H9 (cell line): ENCODE results near the gene PCCB. TPM values are rescaled to one million over a fixed set of nuclear protein-coding genes. Genes with fewer than 3 reads are reported as not detected.

Experiments
- DNase-seq: peaks from one replicate; pipeline ENCODE4 v3.0.0-alpha.2; 2017
- H2AFZ ChIP-seq: one replicate; pipeline ENCODE4 v1.6.1; 2013; ENCODE audit warnings: mild to moderate bottlenecking, low read length, control low read depth, moderate library complexity
- H2AK5ac ChIP-seq: 2 replicates; pipeline ENCODE4 v1.6.1; 2013; ENCODE audit warnings: low read length, control low read depth, mixed read lengths; ENCODE audit not compliant: insufficient read length
- H2BK120ac ChIP-seq: one replicate; pipeline ENCODE4 v1.6.1; 2013; ENCODE audit warnings: low read depth, mild to moderate bottlenecking, low read length, control low read depth, inconsistent platforms; ENCODE audit not compliant: poor library complexity, severe bottlenecking
- H2BK12ac ChIP-seq: 2 replicates; pipeline ENCODE4 v1.6.1; 2013; ENCODE audit warnings: low read length, control low read depth, mixed read lengths, low read depth; ENCODE audit not compliant: insufficient read length
- H2BK15ac ChIP-seq: 2 replicates; pipeline ENCODE4 v1.6.1; 2013; ENCODE audit warnings: low read depth, low read length, control low read depth
- H2BK20ac ChIP-seq: one replicate; pipeline ENCODE4 v1.6.1; 2013; ENCODE audit warnings: low read depth, mild to moderate bottlenecking, low read length, control low read depth, inconsistent platforms; ENCODE audit not compliant: poor library complexity, severe bottlenecking
- H2BK5ac ChIP-seq: 2 replicates; pipeline ENCODE4 v1.6.1; 2013; ENCODE audit warnings: low read length, control low read depth, mixed read lengths; ENCODE audit not compliant: insufficient read length
- H3K14ac ChIP-seq: 2 replicates; pipeline ENCODE4 v1.6.1; 2013; ENCODE audit warnings: low read length, control low read depth; ENCODE audit not compliant: insufficient read depth
- H3K18ac ChIP-seq: 2 replicates; pipeline ENCODE4 v1.6.1; 2013; ENCODE audit warnings: low read depth, mild to moderate bottlenecking, mixed read lengths, low read length, control low read depth; ENCODE audit not compliant: insufficient read length
- H3K23ac ChIP-seq: 2 replicates; pipeline ENCODE4 v1.6.1; 2013; ENCODE audit warnings: low read length, control low read depth, mixed read lengths, low read depth; ENCODE audit not compliant: insufficient read length
- H3K23me2 ChIP-seq: 2 replicates; pipeline ENCODE4 v1.6.1; 2013; ENCODE audit warnings: low read depth, mild to moderate bottlenecking, mixed read lengths, low read length, control low read depth; ENCODE audit not compliant: insufficient read length, poor library complexity, severe bottlenecking
- H3K27ac ChIP-seq: 2 replicates; pipeline ENCODE4 v1.5.1; 2013; ENCODE audit warnings: low read length, control low read depth, mixed read lengths, low read depth; ENCODE audit not compliant: insufficient read length
- H3K27me3 ChIP-seq: 2 replicates; pipeline ENCODE4 v1.6.1; 2013; ENCODE audit warnings: low read length, control low read depth, inconsistent platforms; ENCODE audit not compliant: insufficient read depth
- H3K4ac ChIP-seq: 2 replicates; pipeline ENCODE4 v1.6.1; 2013; ENCODE audit warnings: low read depth, mild to moderate bottlenecking, control low read depth, inconsistent platforms, low read length, moderate library complexity
- H3K4me1 ChIP-seq: 2 replicates; pipeline ENCODE4 v1.6.1; 2013; ENCODE audit warnings: low read length, control low read depth, inconsistent platforms; ENCODE audit not compliant: insufficient read depth
- H3K4me2 ChIP-seq: 2 replicates; pipeline ENCODE4 v1.6.1; 2013; ENCODE audit warnings: low read length, control low read depth, mixed read lengths; ENCODE audit not compliant: insufficient read length, insufficient read depth
- H3K56ac ChIP-seq: 2 replicates; pipeline ENCODE4 v1.6.1; 2013; ENCODE audit warnings: low read depth, mild to moderate bottlenecking, mixed read lengths, low read length, control low read depth; ENCODE audit not compliant: insufficient read length
- H3K79me1 ChIP-seq: 2 replicates; pipeline ENCODE4 v1.6.1; 2013; ENCODE audit warnings: low read depth, mild to moderate bottlenecking, moderate library complexity, low read length, control low read depth, inconsistent platforms; ENCODE audit not compliant: insufficient read depth, poor library complexity, severe bottlenecking
- H3K79me2 ChIP-seq: 2 replicates; pipeline ENCODE4 v1.6.1; 2013; ENCODE audit warnings: low read length, control low read depth, inconsistent platforms; ENCODE audit not compliant: insufficient read depth
- H3K9ac ChIP-seq: 2 replicates; pipeline ENCODE4 v1.6.1; 2013; ENCODE audit warnings: low read length, control low read depth, mixed read lengths; ENCODE audit not compliant: insufficient read length; ENCODE audit errors: extremely low read depth
- H3K9me3 ChIP-seq: one replicate; pipeline ENCODE4 v1.6.1; 2013; ENCODE audit warnings: low read depth, low read length, inconsistent platforms; ENCODE audit not compliant: control insufficient read depth
- H3T11ph ChIP-seq: one replicate; pipeline ENCODE4 v1.6.1; 2013; ENCODE audit warnings: mild to moderate bottlenecking, low read length, control low read depth, inconsistent platforms
- H4K20me1 ChIP-seq: one replicate; pipeline ENCODE4 v1.6.1; 2013; ENCODE audit not compliant: control insufficient read depth, insufficient read length, insufficient read depth
- H4K5ac ChIP-seq: 2 replicates; pipeline ENCODE4 v1.6.1; 2013; ENCODE audit warnings: low read depth, mild to moderate bottlenecking, mixed read lengths, low read length, control low read depth; ENCODE audit not compliant: insufficient read length
- H4K8ac ChIP-seq: replicated peaks from 2 replicates; pipeline ENCODE4 v1.6.1; 2013; ENCODE audit warnings: low read length, control low read depth, mixed read lengths, low read depth; ENCODE audit not compliant: insufficient read length
- H4K91ac ChIP-seq: 2 replicates; pipeline ENCODE4 v1.6.1; 2013; ENCODE audit warnings: low read depth, mild to moderate bottlenecking, moderate library complexity, mixed read lengths, low read length, control low read depth; ENCODE audit not compliant: insufficient read length
- H3K27ac Mint-ChIP-seq, 3 experiments: 2 replicates in 2 of 3; 3 replicates in 1 of 3; pipeline ENCODE4 v1.8.0; 2020 to 2021; ENCODE audit warnings: mixed read lengths in 3 of 3, mild to moderate bottlenecking in 1 of 3, moderate library complexity in 1 of 3
- H3K27me3 Mint-ChIP-seq: 2 replicates; pipeline ENCODE4 v1.8.0; 2021; ENCODE audit warnings: low read depth, mild to moderate bottlenecking, moderate library complexity, mixed read lengths
- H3K36me3 Mint-ChIP-seq, 3 experiments: 2 replicates in 2 of 3; 3 replicates in 1 of 3; pipeline ENCODE4 v1.8.0; 2020 to 2021; ENCODE audit warnings: low read depth in 3 of 3, mixed read lengths in 3 of 3; ENCODE audit not compliant: insufficient read depth in 1 of 3
- H3K4me1 Mint-ChIP-seq, 2 experiments: 2 replicates each; pipeline ENCODE4 v1.8.0; 2020; ENCODE audit warnings: mixed read lengths in 2 of 2
- H3K4me3 Mint-ChIP-seq, 2 experiments: 2 replicates in 1 of 2; 3 replicates in 1 of 2; pipeline ENCODE4 v1.8.0; 2020 to 2021; ENCODE audit warnings: mild to moderate bottlenecking in 2 of 2, mixed read lengths in 2 of 2, moderate library complexity in 1 of 2
- H3K9me3 Mint-ChIP-seq, 2 experiments: 2 replicates in 1 of 2; 3 replicates in 1 of 2; pipeline ENCODE4 v1.8.0; 2020; ENCODE audit warnings: mild to moderate bottlenecking in 2 of 2, mixed read lengths in 2 of 2, moderate library complexity in 1 of 2
- WGBS: extraction: QIAGEN DNeasy Blood & Tissue Kit; methylation state at CpG from one replicate; pipeline ENCODE4 v1.1.7; 2013; ENCODE audit warnings: missing lambda C conversion rate, low lambda C conversion rate, mixed read lengths; ENCODE audit not compliant: insufficient read length; ENCODE audit errors: extremely low coverage; 5-methylcytosine and 5-hydroxymethylcytosine counted together
- total RNA-seq: library from RNA; stranded (reverse); gene quantifications from 2 replicates; pipeline ENCODE4 v1.2.1, GENCODE V29; 2021
- TF ChIP-seq, protein P1 (sequence below): fragments of 200-600 bp; sonication (generic); conservative IDR thresholded peaks from 3 replicates; pipeline ENCODE4 v1.8.0; 2021; ENCODE audit warnings: antibody characterized with exemption, mild to moderate bottlenecking

Gene PCCB
- total RNA-seq, 1 experiment from 2014 or later = 68.9 TPM

DNA sequence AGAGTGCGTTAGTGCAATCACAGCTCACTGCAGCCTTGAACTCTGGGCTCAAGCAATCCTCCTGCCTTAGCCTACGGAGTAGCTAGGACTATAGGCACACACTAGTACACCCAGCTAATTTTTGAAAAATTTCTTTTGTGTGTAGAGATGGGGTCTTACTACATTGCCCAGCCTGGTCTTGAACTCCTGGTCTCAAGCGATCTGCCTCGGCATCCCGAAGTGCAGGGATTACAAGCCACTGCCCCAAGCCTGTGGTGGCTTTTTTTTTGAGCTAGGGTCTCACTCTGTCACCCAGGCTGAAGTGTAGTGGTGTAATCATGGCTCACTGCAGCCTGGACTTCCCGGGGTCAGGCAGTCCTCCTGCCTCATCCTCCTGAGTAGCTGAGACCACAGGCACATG lies 17.1 kb downstream of the PCCB start:
- no peaks in the 10 kb centered on the region for H4K20me1 ChIP-seq
- H4K5ac ChIP-seq = no peak overlapping the region
- no peak overlapping the region for H2BK120ac ChIP-seq
- no peaks in the 10 kb centered on the region; the same call in 1 of the 2 replicates for H3K79me2 ChIP-seq
- no peak overlapping the region for H3T11ph ChIP-seq
- no peak overlapping the region for H2BK20ac ChIP-seq
- no peaks in the 10 kb centered on the region for H3K79me1 ChIP-seq
- H3K9me3 Mint-ChIP-seq = no peaks in the 10 kb centered on the region
- no peak overlapping the region for H4K8ac ChIP-seq
- H3K14ac ChIP-seq = no peak overlapping the region
- peaks cover 30 to 58% (median 55%) of the 10 kb centered on the region in 3 experiments for H3K36me3 Mint-ChIP-seq
- DNase-seq = no peak
- H2BK15ac ChIP-seq = no peak overlapping the region
- no CpG with 5 or more reads among the region's 6 CpGs for WGBS
- H3K27ac ChIP-seq = no peak overlapping the region
- no peak overlapping the region for H3K56ac ChIP-seq
- no peaks in the 10 kb centered on the region for H3K9me3 ChIP-seq
- no peak overlapping the region for H3K27ac Mint-ChIP-seq
- H2AFZ ChIP-seq = no peak overlapping the region
- no peaks in the 10 kb centered on the region for H3K27me3 Mint-ChIP-seq
- H3K18ac ChIP-seq = no peak overlapping the region
- H2BK12ac ChIP-seq = no peak overlapping the region
- H3K4me3 Mint-ChIP-seq = no peak overlapping the region
- H3K4me1 Mint-ChIP-seq = peaks cover 0 to 4% of the 10 kb centered on the region in 2 experiments; a peak in 1 of 4 replicates
- TF ChIP-seq, protein P1, sequence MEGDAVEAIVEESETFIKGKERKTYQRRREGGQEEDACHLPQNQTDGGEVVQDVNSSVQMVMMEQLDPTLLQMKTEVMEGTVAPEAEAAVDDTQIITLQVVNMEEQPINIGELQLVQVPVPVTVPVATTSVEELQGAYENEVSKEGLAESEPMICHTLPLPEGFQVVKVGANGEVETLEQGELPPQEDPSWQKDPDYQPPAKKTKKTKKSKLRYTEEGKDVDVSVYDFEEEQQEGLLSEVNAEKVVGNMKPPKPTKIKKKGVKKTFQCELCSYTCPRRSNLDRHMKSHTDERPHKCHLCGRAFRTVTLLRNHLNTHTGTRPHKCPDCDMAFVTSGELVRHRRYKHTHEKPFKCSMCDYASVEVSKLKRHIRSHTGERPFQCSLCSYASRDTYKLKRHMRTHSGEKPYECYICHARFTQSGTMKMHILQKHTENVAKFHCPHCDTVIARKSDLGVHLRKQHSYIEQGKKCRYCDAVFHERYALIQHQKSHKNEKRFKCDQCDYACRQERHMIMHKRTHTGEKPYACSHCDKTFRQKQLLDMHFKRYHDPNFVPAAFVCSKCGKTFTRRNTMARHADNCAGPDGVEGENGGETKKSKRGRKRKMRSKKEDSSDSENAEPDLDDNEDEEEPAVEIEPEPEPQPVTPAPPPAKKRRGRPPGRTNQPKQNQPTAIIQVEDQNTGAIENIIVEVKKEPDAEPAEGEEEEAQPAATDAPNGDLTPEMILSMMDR = no peak
- H3K4me1 ChIP-seq = no peaks in the 10 kb centered on the region
- no peak overlapping the region for H2BK5ac ChIP-seq
- no peaks in the 10 kb centered on the region for H3K23me2 ChIP-seq
- H2AK5ac ChIP-seq = no peak overlapping the region
- no peak overlapping the region for H3K4ac ChIP-seq
- H3K4me2 ChIP-seq = no peak overlapping the region
- H3K23ac ChIP-seq = no peak overlapping the region
- no peak overlapping the region for H3K9ac ChIP-seq
- H4K91ac ChIP-seq = no peak overlapping the region
- H3K27me3 ChIP-seq = no peaks in the 10 kb centered on the region
